ENCODE results near the gene SERPINB1. TPM values are rescaled to one million over a fixed set of nuclear protein-coding genes. Genes with fewer than 3 reads are reported as not detected.

Gene SERPINB1
- total and polyA plus RNA-seq, 12 donors: 33.4 to 159 (median 60.7) TPM

DNA sequence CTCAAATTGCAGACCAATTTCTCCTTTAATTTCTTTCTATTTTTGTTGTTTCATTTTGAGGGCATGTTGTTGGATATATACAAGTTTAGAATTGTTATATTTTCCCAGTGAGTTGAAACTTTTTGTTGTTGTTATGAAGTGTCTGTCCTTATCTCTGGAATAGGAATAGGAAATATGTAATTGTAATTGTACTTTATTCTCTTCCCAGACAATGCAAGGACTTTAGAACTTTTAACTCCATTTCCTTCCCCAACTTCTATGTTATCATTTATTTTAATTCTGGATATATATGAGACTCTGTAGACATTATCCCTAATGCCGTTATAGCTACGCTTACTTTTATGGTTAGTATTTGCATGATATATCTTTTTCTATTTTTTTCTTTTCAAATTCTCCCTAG lies 12.4 kb downstream of the SERPINB1 start:
- intact Hi-C loops (cut with DNase I): no loop called here
- Histone ChIP-seq H3K4me1 (replicated peaks in 1 of 2) (no peaks in the 10 kb centered on the region), H3K9me3 (replicated peaks in 1 of 3) (no peaks in the 10 kb centered on the region), H3K36me3 (replicated peaks in 1 of 2) (no peaks in the 10 kb centered on the region), H3K4me3 (no peak overlapping the region), H3K27ac (no peak overlapping the region), H3K27me3 (no peaks in the 10 kb centered on the region)
- 87 to 93% (median 90%) methylated on average over 2 of the region's 2 CpGs for WGBS, 4 donors
- DNase-seq: no peak
- TF ChIP-seq POLR2A (IDR thresholded peaks at IDR 0.05): no peak
- no peak for TF ChIP-seq CTCF (IDR thresholded peaks at IDR 0.05)

DNA sequence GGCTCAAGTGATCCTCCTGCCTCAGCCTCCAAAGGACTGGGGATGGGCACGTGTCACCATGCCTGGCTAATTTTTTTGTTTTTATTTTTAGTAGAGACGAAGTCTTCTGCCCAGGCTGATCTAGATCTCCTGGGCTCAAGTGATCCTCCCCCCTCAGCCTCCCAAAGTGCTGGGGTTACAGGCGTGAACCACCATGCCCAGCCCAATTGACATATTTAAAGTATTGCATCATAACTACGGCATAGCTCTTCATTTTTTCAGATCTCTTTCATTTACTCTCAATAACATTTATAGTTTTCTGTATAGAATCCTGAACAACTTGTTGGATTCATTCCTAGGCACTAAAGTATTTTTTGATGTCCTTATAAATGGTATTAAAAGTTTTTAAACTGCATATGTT lies 13.0 kb downstream of the SERPINB1 start:
- Histone ChIP-seq H3K4me1 (replicated peaks in 1 of 2) (no peaks in the 10 kb centered on the region), H3K36me3 (replicated peaks in 1 of 2) (no peaks in the 10 kb centered on the region), H3K27me3 (no peaks in the 10 kb centered on the region), H3K27ac (no peak overlapping the region), H3K9me3 (replicated peaks in 1 of 3) (no peaks in the 10 kb centered on the region), H3K4me3 (no peak overlapping the region)
- no peak for TF ChIP-seq CTCF (IDR thresholded peaks at IDR 0.05)
- TF ChIP-seq POLR2A (IDR thresholded peaks at IDR 0.05): no peak
- WGBS, 4 donors: 81 to 93% (median 86%) methylated on average over 4 of the region's 4 CpGs
- intact Hi-C loops (cut with DNase I): no loop called here
- DNase-seq: no peak

DNA sequence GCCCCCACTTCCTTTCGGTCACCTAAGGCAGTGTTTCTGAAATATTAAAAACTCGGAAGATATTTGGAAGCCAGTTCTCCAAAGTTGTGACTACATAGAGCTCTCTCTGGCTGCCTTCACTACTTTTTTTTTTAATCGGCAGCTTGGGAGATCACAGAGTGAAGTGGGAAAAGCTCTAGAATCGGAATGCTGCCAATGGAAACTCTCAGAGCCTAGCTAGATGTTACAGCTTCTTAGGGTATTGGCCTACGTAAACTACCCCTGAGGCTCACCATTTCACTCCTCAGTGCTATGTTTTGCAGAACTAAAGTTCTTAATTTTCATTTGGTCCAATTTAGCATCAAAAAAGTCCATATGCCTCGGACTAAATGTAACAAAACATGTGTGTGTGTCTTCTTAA lies 14.5 kb downstream of the SERPINB1 start:
- WGBS, 4 donors: 81 to 88% (median 84%) methylated on average over 6 of the region's 6 CpGs
- Histone ChIP-seq H3K27me3 (no peaks in the 10 kb centered on the region), H3K4me1 (replicated peaks in 1 of 2) (no peaks in the 10 kb centered on the region), H3K4me3 (no peak overlapping the region), H3K9me3 (replicated peaks in 1 of 3) (no peaks in the 10 kb centered on the region), H3K27ac (no peak overlapping the region), H3K36me3 (replicated peaks in 1 of 2) (no peaks in the 10 kb centered on the region)
- DNase-seq: no peak
- TF ChIP-seq CTCF (IDR thresholded peaks at IDR 0.05) (no peak), POLR2A (IDR thresholded peaks at IDR 0.05) (no peak)
- intact Hi-C loops (cut with DNase I): no loop called here

DNA sequence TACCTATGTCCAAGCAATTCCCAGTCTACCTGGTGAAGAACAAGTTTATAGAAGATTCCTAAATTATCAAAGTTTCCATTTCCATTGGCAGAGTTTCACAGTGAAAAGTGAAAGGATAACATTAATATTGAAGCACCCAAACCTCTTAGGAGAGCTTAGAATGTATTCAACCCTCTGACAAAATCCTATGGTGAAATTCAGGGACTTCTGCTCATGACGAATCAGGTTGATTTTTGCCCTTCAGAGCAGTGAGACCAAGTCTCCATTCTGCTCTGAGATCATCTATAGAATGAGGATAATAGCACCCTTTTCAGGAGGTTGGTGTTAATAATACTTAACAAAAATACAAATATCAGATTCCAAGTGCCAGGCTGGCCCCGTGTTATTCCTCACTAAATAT lies 15.5 kb downstream of the SERPINB1 start:
- Histone ChIP-seq H3K27ac (no peak overlapping the region), H3K4me1 (replicated peaks in 1 of 2) (no peaks in the 10 kb centered on the region), H3K36me3 (replicated peaks in 1 of 2) (no peaks in the 10 kb centered on the region), H3K4me3 (no peak overlapping the region), H3K27me3 (no peaks in the 10 kb centered on the region), H3K9me3 (replicated peaks in 1 of 3) (no peaks in the 10 kb centered on the region)
- WGBS, 4 donors: 74 to 81% (median 76%) methylated on average over 2 of the region's 2 CpGs
- no peak for TF ChIP-seq CTCF (IDR thresholded peaks at IDR 0.05)
- no peak for DNase-seq
- intact Hi-C loops (cut with DNase I): no loop called here

Measured in adrenal gland (tissue), 12 donors.